ENCODE results near the gene CCDC88C.
"Not testable (repeated sequence)": the region's sequence is repeated elsewhere in the genome, so short reads cannot be mapped to it uniquely, and the experiment has no call there.

CCDC88C gene

GRCh38 chr14:91273273-91273884, 144.2 kb downstream of the CCDC88C start:
- no peak overlapping the region for H3K4me3 Mint-ChIP-seq
- no peaks in the 10 kb centered on the region for H3K27me3 Mint-ChIP-seq
- no peak overlapping the region for H3K27ac Mint-ChIP-seq
- intact Hi-C loops (cut with micrococcal nuclease): no loop called here
- H3K9me3 Mint-ChIP-seq: no peaks in the 10 kb centered on the region
- peaks cover 44% of the 10 kb centered on the region for H3K36me3 Mint-ChIP-seq (ENCODE audit: low read depth)
- no peaks in the 10 kb centered on the region for H3K4me1 Mint-ChIP-seq (ENCODE audit: low read depth)

- Mint-ChIP-seq H3K27ac (no peak overlapping the region), H3K4me3 (no peak overlapping the region), H3K36me3 (ENCODE audit: low read depth) (peaks cover 37% of the 10 kb centered on the region), H3K9me3 (no peaks in the 10 kb centered on the region), H3K27me3 (no peaks in the 10 kb centered on the region), H3K4me1 (ENCODE audit: low read depth) (no peaks in the 10 kb centered on the region)
- intact Hi-C loops (cut with micrococcal nuclease): no loop called here
Observed at GRCh38 chr14:91272341-91273272, 145.0 kb downstream of the CCDC88C start.

- Mint-ChIP-seq H3K4me1 (ENCODE audit: low read depth) (no peaks in the 10 kb centered on the region), H3K27ac (no peak overlapping the region), H3K9me3 (no peaks in the 10 kb centered on the region), H3K4me3 (no peak overlapping the region), H3K36me3 (ENCODE audit: low read depth) (peaks cover 28% of the 10 kb centered on the region), H3K27me3 (no peaks in the 10 kb centered on the region)
- intact Hi-C loops (cut with micrococcal nuclease): no loop called here
Observed at GRCh38 chr14:91271639-91272038, 146.0 kb downstream of the CCDC88C start.

GRCh38 chr14:91270619-91271018, 147.0 kb downstream of the CCDC88C start:
- H3K27me3 Mint-ChIP-seq: peaks cover 4% of the 10 kb centered on the region
- intact Hi-C loops (cut with micrococcal nuclease): no loop called here
- H3K4me3 Mint-ChIP-seq: no peak overlapping the region
- H3K27ac Mint-ChIP-seq: no peak overlapping the region
- no peaks in the 10 kb centered on the region for H3K9me3 Mint-ChIP-seq
- peaks cover 6% of the 10 kb centered on the region for H3K4me1 Mint-ChIP-seq (ENCODE audit: low read depth)
- H3K36me3 Mint-ChIP-seq (ENCODE audit: low read depth): peaks cover 28% of the 10 kb centered on the region

GRCh38 chr14:91270188-91270587, 147.4 kb downstream of the CCDC88C start:
- Mint-ChIP-seq H3K4me1 (ENCODE audit: low read depth) (peaks cover 11% of the 10 kb centered on the region), H3K9me3 (no peaks in the 10 kb centered on the region), H3K36me3 (ENCODE audit: low read depth) (peaks cover 26% of the 10 kb centered on the region), H3K27ac (no peak overlapping the region), H3K4me3 (no peak overlapping the region), H3K27me3 (peaks cover 9% of the 10 kb centered on the region)
- intact Hi-C loops (cut with micrococcal nuclease): no loop called here

- Mint-ChIP-seq H3K9me3 (no peaks in the 10 kb centered on the region), H3K27me3 (peaks cover 15% of the 10 kb centered on the region), H3K4me1 (ENCODE audit: low read depth) (peaks cover 17% of the 10 kb centered on the region), H3K27ac (no peak overlapping the region), H3K4me3 (no peak overlapping the region), H3K36me3 (ENCODE audit: low read depth) (peaks cover 17% of the 10 kb centered on the region)
- intact Hi-C loops (cut with micrococcal nuclease): loop anchor here (5.0 kb wide), 1 partner anchor 37 kb away; no protein-coding TSS in a partner anchor
Observed at GRCh38 chr14:91269076-91269991, 148.3 kb downstream of the CCDC88C start.

GRCh38 chr14:91267965-91268437, 149.6 kb downstream of the CCDC88C start:
- intact Hi-C loops (cut with micrococcal nuclease): loop anchor here (5.0 kb wide), 1 partner anchor 36 kb away; no protein-coding TSS in a partner anchor

GRCh38 chr14:91266276-91266675, 151.3 kb downstream of the CCDC88C start:
- H3K27ac Mint-ChIP-seq; H3K4me3 Mint-ChIP-seq; H3K36me3 Mint-ChIP-seq (ENCODE audit: low read depth); H3K9me3 Mint-ChIP-seq: not testable (repeated sequence)
- intact Hi-C loops (cut with micrococcal nuclease): loop anchor here (5.0 kb wide), 1 partner anchor 34 kb away; no protein-coding TSS in a partner anchor
- H3K27me3 Mint-ChIP-seq: peaks cover 38% of the 10 kb centered on the region
- peaks cover 23% of the 10 kb centered on the region for H3K4me1 Mint-ChIP-seq (ENCODE audit: low read depth)

More at GRCh38 chr14:91267965-91268437, 149.6 kb downstream of the CCDC88C start:
- no peaks in the 10 kb centered on the region for H3K9me3 Mint-ChIP-seq
- H3K4me1 Mint-ChIP-seq (ENCODE audit: low read depth): peaks cover 23% of the 10 kb centered on the region
- no peak overlapping the region for H3K4me3 Mint-ChIP-seq
- peaks cover 11% of the 10 kb centered on the region for H3K36me3 Mint-ChIP-seq (ENCODE audit: low read depth)
- peaks cover 28% of the 10 kb centered on the region for H3K27me3 Mint-ChIP-seq
- no peak overlapping the region for H3K27ac Mint-ChIP-seq

- intact Hi-C loops (cut with micrococcal nuclease): loop anchor here (5.0 kb wide), 1 partner anchor 33 kb away; no protein-coding TSS in a partner anchor
- Mint-ChIP-seq H3K4me1 (ENCODE audit: low read depth) (peaks cover 23% of the 10 kb centered on the region), H3K9me3 (no peaks in the 10 kb centered on the region), H3K36me3 (ENCODE audit: low read depth) (no peaks in the 10 kb centered on the region), H3K27ac (no peak overlapping the region), H3K4me3 (no peak overlapping the region), H3K27me3 (peaks cover 40% of the 10 kb centered on the region)
Observed at GRCh38 chr14:91265404-91265803, 152.2 kb downstream of the CCDC88C start.

GRCh38 chr14:91264151-91265150, 153.2 kb downstream of the CCDC88C start:
- Mint-ChIP-seq H3K27me3 (peaks cover 40% of the 10 kb centered on the region), H3K4me1 (ENCODE audit: low read depth) (peaks cover 23% of the 10 kb centered on the region), H3K27ac (peak overlapping the region; percentile 28), H3K4me3 (peak overlapping the region; percentile 65), H3K9me3 (no peaks in the 10 kb centered on the region), H3K36me3 (ENCODE audit: low read depth) (no peaks in the 10 kb centered on the region)
- intact Hi-C loops (cut with micrococcal nuclease): loop anchor here (5.0 kb wide), 1 partner anchor 32 kb away; no protein-coding TSS in a partner anchor

GRCh38 chr14:91263329-91263728, 154.3 kb downstream of the CCDC88C start:
- intact Hi-C loops (cut with micrococcal nuclease): no loop called here
- Mint-ChIP-seq H3K4me1 (ENCODE audit: low read depth) (peaks cover 29% of the 10 kb centered on the region), H3K36me3 (ENCODE audit: low read depth) (no peaks in the 10 kb centered on the region), H3K27me3 (peaks cover 44% of the 10 kb centered on the region), H3K9me3 (no peaks in the 10 kb centered on the region), H3K27ac (peak overlapping the region; percentile 29), H3K4me3 (no peak overlapping the region)

- intact Hi-C loops (cut with micrococcal nuclease): no loop called here
Observed at GRCh38 chr14:91261986-91262549, 155.6 kb downstream of the CCDC88C start.

More at GRCh38 chr14:91261986-91262549, 155.6 kb downstream of the CCDC88C start:
- Mint-ChIP-seq H3K9me3 (no peaks in the 10 kb centered on the region), H3K36me3 (ENCODE audit: low read depth) (no peaks in the 10 kb centered on the region), H3K27me3 (peaks cover 57% of the 10 kb centered on the region), H3K4me1 (ENCODE audit: low read depth) (peaks cover 41% of the 10 kb centered on the region), H3K27ac (no peak overlapping the region), H3K4me3 (no peak overlapping the region)

Data from dendritic cell treated with granulocyte-macrophage colony-stimulating factor and Interleukin-4, amounts not matched to agents 40 ng/mL and 50 ng/mL, for 4 days (primary cell).